NCI-H748 treated with DMSO at 0.1 percent for 48 hours (cell line): ENCODE data around the gene SLC35B2.

Experiments
- DNase-seq: peaks from one replicate; lab custom pipeline; 2025; lab: John Stamatoyannopoulos, UW

SLC35B2 gene

DNA sequence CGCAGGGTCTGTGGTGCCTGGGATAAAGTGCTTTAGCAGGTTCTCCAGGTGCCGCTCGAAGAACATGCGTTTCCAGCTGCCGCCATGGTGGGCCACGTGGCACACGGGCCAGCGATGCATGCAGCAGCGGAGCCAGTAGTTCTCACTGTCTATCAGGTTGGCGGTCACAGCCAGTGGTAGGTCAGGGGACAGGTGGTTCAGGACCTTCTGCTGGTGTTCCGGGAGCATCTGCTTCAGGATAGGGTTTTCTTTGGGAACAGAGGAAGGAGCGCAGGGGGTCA, 28.9 kb upstream of the SLC35B2 start:
- no peak for DNase-seq

DNA sequence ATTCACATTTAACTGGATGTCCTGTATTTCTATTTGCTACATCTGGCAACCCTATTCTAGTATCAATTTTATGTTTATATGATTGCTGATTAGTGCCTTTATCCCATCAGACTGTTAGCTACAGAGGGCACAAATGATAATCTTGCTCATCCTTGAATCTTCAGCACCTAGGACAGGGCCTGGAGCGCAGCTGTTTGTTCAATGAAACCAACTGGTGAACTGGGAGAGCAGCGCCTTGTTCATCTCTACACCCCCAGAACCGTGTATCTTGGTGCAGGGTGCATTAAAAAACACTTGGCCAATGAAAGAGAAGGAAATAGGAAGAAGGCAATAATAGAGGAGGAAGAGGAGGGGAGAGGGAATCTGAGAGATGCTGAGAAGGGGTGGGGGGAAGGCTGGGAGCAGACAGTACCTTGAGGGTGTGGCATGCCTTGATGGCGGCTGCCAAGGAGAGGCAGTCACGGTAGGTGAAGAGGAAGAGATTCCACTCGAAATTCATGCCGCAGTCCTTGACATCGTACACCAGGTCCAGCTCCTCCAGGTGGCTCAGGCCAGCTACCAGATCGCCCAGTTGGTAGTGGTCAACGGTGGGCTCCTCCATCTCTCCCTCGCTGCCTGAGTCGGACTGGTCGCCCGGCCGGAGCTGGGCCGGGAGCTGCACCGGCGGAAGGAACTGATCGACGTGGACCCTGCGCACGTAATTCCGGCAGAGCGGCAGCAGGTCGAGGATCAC, 28.4 kb upstream of the SLC35B2 start:
- no peak for DNase-seq

DNA sequence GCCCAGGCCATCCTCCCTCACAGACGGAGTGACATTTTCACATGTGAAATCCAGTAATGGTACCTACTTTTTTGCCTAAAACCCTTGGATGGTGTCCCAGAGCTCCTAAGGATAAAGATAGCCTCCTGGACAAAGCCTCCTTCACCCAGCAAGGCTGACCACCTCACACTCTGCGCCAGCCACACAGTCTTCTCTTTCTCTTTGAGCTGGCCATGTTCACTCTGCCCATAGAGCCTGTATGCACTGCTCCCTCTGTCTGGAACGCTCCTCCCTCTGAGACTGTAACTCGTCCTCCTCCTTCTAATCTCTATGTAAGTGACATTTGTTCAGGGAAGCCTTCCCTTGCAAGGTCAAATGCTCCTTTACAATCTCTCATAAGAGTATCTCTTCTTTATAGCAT, 27.5 kb upstream of the SLC35B2 start:
- no peak for DNase-seq

DNA sequence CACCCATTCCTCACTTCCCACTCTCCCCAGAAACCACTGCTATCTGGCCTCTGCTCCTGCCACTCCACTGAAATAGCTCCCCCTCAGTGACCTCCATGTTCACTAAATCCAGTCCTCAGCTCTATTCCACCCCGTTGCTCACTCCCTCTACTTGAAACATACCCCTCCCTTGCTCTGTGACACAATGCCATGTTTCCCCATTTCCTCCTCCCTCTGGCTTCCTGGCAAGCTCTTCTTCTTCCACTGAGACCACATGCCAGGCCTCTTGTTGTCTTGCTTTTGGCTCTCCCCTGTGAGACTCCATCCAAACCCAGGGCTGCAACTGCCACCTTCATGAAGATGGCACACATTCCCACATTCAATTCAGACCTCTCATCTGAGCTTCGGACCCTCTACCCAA, 26.8 kb upstream of the SLC35B2 start:
- DNase-seq: no peak

DNA sequence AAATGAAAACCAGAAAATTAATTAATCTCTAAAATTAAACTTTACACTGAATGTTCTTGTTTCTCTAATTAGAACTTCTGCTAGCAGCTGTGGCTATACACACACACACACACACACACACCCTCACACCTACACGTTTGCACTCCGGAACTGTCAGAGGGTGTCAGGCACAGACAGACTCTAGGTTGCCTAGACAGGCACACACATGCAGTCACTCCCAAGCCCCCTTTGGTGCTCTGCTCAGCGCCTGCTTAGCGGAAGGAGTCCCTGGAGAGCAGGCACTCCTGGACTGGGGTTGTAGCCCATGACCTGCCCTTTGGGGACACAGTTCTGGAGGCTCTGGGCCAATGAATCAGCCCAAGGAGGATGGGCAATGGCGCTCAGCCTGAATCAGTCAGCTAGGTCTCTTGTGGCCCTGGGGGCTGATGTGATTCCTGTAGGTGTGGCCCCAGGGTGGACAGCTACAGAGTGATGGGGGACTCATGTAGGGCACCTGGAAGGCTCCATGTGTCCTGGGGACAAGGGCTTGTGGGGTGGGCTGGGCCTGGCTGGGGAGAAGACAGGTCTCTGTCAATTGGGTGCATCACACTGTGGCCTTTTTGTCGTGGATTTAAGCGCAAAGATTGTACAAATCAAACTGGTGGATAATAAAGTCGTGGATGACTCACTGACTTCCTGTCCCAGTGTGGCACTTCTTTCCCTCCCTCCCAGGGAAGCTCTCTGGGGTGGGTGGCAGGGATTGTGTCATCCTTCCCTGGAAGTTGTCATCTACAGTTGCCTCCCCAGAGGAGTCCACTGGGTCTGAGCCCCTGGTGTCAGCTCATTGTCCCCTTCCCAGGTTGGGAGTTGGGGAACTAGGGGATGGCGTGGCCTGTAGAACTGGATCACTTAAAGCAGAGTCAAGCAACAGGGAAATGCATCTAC, 21.7 kb upstream of the SLC35B2 start:
- DNase-seq: no peak

DNA sequence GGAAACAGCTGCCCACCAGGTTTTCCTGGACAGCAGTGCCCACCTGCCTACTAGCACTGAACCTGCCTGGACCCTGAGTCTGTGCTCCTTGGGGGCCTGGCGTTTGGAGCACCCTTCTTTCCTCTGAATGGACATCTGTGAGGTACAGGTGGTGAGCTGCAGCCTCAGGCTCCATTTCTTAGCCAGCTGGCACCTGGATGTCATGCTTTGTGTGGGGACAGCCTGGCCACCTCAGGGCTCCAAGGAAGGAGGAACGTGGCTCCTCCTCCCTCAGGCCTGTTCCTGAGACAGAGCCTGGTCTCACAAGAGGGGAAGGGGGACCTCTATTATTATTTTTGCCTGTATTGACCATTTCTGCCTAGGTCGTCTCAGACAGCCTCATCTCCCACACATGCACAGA, 21.0 kb upstream of the SLC35B2 start:
- no peak for DNase-seq

DNA sequence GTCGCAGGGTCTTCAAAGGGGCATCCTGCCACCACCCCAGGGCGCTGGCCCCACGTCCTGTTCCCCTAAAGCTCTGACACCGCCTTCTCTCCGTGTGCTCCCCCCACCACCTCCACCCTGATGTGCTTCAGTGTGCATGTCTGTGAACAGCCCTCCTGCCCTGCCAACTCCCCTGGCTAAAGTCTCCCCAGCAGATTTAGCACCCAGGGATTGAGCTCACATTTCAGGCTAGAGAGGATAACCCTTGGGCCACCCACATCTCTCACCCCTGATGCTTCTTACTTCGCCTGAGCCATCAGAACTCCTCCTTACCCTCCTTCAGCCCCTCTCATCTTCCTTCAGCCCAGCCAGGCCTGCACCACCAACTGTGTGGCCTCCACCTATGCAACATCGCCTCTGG, 20.4 kb upstream of the SLC35B2 start:
- no peak for DNase-seq

DNA sequence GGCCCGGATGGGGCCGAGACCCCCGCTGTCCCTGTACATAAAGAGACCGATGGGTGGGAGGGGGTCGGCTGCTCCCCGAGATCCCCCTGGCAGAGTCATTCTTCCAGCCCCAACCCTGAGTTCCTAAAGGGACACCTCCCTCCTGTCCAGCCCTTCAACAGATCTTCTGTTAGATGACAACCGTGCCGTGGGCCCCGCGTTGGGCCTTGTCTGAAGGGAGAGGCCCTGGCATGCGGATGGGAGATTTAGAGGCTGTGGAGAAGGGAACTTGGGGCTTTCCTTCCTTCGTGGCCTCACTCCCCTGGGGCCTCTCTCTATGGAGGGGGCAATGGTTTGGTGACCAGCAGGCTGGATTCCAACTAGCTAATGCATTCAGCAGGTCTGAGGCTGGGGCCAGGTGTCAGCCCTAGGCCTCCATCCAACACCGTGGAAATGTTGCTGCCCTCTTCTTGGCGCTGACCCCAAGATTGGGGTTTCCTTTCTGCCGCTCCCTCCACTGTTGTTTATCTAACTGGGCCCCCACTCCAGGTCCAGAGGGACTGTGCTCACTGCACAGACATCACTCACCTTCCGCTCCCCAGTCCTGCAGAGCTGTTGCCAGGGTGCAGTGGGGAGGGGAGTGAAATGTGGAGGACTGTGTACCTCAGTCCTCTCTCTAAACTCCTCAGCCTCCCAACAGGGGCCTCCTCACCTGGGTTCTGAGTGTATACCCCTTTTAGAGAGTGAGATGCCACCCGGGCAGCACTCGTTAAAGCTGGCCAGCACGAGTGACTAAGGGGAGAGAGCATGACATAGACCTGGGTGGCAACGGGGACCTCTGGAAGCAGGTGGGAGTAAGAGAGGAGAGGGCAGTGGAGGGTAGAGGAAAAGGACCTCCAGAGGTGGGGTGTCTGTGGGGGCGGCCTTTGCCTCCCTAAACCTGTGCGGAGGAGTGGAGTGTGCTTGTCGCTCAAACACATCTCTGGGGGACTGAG, 19.6 kb upstream of the SLC35B2 start:
- no peak for DNase-seq

DNA sequence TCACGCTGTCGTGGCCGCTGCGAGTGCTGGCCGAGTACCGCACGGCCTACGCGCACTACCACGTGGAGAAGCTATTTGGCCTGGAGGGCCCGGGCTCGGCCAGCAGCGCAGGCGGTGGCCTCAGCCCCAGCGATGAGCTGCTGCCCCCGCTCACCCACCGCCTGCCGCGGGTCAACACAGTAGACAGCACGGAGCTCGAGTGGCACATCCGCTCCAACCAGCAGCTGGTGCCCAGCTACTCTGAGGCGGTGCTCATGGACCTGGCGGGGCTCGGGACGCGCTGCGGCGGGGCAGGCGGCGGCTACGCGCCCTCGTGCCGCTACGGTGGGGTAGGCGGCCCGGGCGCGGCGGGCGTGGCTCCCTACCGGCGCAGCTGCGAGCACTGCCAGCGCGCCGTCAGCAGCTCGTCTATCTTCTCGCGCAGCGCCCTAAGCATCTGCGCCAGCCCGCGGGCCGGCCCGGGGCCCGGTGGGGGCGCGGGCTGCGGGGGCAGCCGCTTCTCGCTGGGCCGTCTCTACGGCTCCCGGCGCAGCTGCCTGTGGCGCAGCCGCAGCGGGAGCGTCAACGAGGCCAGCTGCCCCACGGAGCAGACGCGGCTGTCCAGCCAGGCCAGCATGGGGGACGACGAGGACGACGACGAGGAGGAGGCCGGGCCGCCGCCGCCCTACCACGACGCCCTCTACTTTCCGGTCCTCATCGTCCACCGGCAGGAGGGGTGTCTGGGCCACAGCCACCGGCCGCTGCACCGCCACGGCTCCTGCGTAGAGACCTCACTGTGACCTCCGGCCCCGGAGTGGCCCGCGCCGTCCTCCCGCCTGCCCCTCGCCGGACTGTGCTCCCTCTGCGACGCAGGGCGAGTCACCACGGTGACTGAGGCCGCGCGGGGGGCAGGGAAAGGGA, 18.7 kb upstream of the SLC35B2 start:
- DNase-seq: no peak

DNA sequence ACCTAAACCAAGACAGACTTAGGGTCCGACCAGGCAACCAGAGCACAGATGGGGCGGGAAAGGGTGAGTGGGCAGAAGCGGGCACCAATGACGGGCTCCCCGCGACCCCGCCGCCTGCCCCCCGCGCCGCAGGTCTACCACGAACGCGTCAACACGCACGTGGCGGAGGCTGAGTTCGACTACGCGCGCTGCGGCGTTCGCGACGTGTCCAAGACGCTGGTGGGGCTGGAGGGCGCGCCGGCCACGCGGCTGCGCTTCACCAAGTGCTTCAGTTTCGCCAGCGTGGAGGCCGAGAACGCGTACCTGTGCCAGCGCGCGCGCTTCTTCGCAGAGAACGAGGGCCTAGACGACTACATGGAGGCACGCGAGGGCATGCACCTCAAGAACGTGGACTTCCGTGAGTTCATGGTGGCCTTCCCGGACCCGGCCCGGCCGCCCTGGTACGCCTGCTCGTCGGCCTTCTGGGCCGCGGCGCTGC, 18.0 kb upstream of the SLC35B2 start:
- DNase-seq: no peak

DNA sequence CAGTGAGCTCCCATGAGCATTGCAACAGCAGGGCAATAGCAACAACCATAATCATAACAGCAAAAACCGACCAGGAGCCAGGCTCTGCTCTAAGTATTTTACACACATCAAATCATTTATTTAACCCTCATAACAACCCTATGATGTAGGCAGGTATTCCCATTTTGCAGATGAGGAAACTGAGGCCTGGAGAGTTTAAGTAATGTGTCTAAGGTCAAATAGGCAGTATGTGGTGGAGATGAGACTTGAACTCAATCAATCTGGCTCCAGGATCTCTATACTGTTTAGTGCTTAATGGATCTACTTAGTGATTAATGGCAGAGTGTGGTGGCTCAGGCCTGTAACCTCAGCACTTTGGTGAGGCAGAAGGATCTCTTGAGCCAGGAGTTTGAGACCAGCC, 16.3 kb upstream of the SLC35B2 start:
- no peak for DNase-seq

DNA sequence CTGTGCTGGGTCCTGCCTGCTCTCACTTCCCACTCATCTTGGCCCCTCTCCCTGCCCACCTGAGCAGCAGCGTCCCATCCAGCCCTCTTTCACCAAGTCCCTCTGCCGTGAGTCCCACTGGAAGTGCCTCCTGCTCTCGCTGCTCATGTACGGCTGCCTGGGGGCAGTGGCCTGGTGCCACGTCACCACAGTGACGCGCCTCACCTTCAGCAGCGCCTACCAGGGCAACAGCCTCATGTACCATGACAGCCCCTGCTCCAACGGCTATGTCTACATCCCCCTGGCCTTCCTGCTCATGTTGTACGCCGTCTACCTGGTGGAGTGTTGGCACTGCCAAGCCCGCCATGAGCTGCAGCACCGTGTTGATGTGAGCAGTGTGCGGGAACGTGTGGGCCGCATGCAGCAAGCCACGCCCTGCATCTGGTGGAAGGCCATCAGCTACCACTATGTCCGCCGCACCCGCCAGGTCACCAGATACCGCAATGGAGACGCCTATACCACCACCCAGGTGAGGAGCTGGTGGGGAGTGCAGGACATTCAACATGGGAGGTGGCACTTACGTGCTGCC, 15.8 kb upstream of the SLC35B2 start:
- no peak for DNase-seq

DNA sequence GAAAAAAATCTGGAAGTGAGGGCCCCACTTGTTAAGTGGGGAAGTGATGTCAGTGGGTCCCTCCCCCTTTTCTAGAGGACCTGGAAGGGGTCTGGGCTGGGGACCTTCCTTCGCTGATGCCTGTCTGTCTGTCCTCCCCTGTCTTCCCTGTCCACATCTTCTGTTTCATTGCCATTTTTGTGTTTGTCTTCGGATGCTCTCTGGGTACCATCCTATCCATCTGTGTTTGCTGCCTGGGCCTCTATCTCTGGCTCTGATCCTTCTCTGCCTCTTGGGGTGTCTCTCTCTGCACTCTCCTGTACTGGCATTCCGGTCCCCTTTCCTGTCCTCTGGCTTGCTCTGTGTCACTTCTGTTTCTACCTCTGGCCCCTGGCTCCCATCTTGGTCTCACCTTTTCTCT, 15.2 kb upstream of the SLC35B2 start:
- DNase-seq: no peak

DNA sequence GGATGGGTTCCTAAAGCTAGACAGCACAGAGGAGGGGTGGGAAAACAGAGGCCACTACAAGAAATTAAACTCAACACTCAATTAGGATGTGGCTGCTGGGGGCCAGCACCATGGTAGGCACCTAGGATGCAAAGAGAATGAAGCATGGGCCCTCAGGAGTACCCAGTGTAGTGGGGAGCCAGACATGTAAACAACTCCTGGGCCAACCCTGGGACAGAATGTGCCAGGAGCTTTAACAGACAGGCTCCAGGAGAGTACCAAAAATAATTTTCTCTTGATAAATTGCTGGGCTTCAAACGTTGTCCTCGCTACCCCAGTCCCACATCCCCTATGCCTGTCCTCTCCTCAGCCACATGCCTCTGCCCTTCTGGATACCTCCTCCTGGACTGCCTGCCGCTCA, 14.6 kb upstream of the SLC35B2 start:
- no peak for DNase-seq

DNA sequence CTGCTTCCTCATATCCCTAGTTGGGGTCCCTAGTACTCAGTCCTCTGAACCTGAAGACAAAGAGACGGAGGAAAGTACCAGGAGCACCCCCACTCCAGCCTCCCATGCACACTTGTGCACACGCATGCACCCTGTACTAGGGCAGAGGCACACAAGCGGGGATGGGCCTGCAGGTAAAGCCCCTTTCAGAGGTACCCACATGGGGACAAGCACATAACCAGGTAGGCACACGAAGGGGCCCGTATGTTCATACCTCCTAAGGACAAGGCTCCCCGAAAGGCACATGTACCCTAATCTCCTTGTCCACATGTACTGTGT, 14.0 kb upstream of the SLC35B2 start:
- no peak for DNase-seq

DNA sequence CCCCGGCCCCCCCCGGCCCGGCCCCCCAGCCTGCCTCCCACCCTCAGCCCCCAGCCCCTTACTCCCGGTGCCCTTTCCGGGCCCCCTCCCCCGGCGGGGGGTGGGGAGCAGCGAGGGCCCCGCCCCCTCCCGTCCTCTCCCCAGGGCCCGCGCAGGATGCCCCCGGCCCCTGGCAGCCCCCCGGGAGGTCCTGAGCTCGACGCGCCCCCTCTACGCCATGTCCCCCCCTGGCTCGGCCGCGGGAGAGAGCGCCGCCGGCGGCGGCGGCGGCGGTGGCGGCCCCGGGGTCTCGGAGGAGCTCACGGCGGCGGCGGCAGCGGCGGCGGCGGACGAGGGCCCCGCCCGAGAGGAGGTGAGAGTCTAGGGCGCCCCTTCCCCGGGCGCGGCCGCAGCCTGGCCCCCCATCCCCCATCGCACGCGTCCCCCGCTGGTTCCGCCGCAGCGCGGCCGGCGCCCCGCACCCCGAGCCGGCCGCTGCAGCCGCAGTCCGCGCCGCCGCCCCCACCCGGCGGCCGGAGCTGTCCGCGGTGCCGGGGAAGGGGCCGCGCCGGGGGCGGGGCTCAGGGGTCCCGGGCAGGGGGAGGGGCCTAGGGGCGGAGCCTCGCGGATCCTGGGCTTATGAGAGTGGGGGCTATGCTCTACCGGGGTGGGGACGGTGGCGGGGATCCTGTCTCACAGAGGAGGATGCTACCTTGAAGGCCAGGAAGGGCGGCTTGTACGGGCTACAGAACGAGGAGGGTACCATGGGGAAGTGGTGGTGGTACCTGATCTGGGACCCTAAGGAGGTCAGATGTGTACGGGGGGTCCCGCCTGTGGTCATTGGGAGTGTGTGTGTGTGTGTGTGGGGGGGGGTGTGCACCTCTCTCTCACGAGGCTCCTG, 13.4 kb upstream of the SLC35B2 start:
- peak; percentile 28 for DNase-seq

DNA sequence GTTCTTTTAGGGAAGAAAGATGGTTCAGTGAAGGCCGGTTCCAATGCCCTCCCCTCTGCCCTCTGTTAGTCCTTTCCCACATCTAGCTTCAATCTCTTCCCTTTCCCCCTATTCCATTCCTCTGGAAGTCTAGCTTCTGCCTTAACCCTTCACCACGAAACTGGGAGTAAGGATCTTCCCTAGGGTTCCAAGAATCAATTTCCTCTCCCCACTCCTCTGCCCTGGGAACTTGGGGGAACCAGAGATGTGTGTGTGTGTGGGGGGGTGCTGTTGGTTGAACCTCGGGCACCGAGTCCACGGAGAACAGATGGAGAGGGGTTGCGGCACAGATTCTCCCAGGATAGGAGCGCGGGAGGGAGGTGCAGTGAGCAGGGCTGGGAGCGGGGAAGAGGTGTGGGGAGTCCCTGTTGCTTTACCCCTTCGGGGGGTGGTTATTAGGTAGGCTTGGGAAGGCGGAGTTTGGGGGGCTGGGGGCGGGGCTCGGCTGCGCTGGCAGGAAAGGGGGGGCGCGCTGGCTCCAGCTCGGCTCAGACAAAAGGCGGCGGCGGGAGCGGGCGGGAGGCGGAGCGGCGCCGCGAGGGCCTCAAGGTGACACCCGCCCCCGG, 12.7 kb upstream of the SLC35B2 start, which contains the start of gene TMEM151B:
TMEM151B (plus strand) TSS at position 530 of the 605 bp plus-strand sequence. CDS start 293 bp downstream, outside the sequence.
- DNase-seq: no peak

DNA sequence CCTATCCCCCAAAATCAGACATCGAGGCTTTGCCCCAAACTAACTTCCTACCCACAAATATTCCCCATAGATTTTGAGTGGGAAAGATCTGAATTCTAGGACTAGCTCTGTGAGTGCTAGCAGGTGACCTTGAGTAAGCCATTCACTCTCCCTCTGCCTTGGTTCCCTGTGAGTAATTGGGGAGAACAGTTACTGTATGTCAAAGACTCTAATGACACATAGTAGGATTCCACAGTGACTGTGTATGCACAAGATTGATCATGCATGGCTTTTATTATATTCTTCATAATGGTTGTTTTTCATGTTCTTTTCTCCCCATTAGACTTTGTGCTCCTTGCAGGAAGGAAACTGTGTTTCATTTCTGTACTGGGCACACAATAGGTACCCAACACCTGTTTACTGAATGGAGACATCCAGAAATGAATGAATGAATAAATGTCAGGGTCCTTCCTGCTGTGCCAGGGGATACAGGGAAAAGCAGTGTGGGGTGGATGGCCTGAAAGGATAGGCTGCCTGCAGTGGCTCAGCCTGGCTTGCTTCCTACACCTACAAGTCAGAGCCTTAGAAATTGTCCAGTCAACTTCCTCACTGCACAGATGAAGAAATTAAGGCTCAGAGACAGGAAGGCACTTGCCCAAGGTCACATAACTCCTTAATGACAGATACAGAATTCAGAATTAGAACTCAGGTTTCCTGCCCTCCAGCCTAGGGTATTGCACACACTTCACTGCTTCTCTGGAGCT, 12.0 kb upstream of the SLC35B2 start:
- no peak for DNase-seq
